ENCODE results near the gene FAM149A.

GRCh38 chr4:186068581-186069348 lies 35.7 kb upstream of the FAM149A start, which contains the start of gene TLR3:
- TF ChIP-seq CTCF (conservative IDR thresholded peaks at IDR 0.05; ENCODE audit: low read length) (no peak), EZH2phosphoT487 (IDR thresholded peaks at IDR 0.05; ENCODE audit: borderline replicate concordance, low read depth, low read length) (no peak)
